H1 (cell line): ENCODE data around the gene COL4A2. TPM values are rescaled to one million over a fixed set of nuclear protein-coding genes. Genes with fewer than 3 reads are reported as not detected.

Source experiments
- CBX5 ChIP-seq: fragments of 300-800, 300-1000 bp; sonication (generic); IDR thresholded peaks from 2 replicates; pipeline ENCODE4 v1.7.1; 2016; ENCODE audit warnings: antibody characterized with exemption, low read length, low read depth
- CEBPB ChIP-seq: IDR thresholded peaks from 2 replicates; pipeline ENCODE4 v1.6.1; 2012; ENCODE audit warnings: low read depth, low read length
- CHD1 ChIP-seq: IDR thresholded peaks from 2 replicates; pipeline ENCODE4 v1.6.1; 2012; ENCODE audit warnings: low read depth, low read length, improper control_type of control experiment
- EP300 ChIP-seq, 2 experiments: IDR thresholded peaks; 1 replicate in 1 of 2; 2 replicates in 1 of 2; pipeline ENCODE4 v1.6.1; 2011 to 2012; ENCODE audit warnings: low read depth in 2 of 2, low read length in 2 of 2, mild to moderate bottlenecking in 2 of 2, borderline replicate concordance in 1 of 2, inconsistent platforms in 1 of 2, moderate library complexity in 1 of 2
- JUN ChIP-seq: IDR thresholded peaks from 2 replicates; pipeline ENCODE4 v1.6.1; 2011; ENCODE audit warnings: low read depth, mild to moderate bottlenecking, improper control_type of control experiment, low read length
- SIRT6 ChIP-seq: IDR thresholded peaks from one replicate; pipeline ENCODE4 v1.7.1; 2012; ENCODE audit warnings: low read length, inconsistent platforms
- polyA plus RNA-seq, 7 experiments: library from polyadenylated mRNA; depleted of rRNA in 3 of 7; stranded (reverse) in 5 of 7; unstranded in 2 of 7; fragments of >200 nt in 5 of 7; fragments of 200-250 nt in 2 of 7; gene quantifications; 1 replicate in 5 of 7; 2 replicates in 1 of 7; 4 replicates in 1 of 7; pipeline versions ENCODE4 v1.2.1 to v1.2.3, GENCODE V29; 2011 to 2013; ENCODE audit warnings: missing spikeins in 2 of 7, mixed read lengths in 2 of 7
- total RNA-seq: library from RNA; stranded (reverse); fragmentation: NEBNext Ultra II Directional; extraction: Animal tissue kit (Norgen Biotek cat#: 25700); gene quantifications from 2 replicates; pipeline ENCODE4 v1.2.1, GENCODE V29; 2021
- TF ChIP-seq, protein P1 (sequence below): IDR thresholded peaks from 2 replicates; pipeline ENCODE4 v1.6.1; 2012; ENCODE audit warnings: inconsistent platforms
- TF ChIP-seq, protein P2 (sequence below): IDR thresholded peaks from 2 replicates; pipeline ENCODE4 v1.6.1; 2011; ENCODE audit warnings: low read depth, mild to moderate bottlenecking, low read length; ENCODE audit not compliant: insufficient read depth
- TF ChIP-seq, protein P3 (sequence below): fragments of 300-600 bp; sonication (generic); IDR thresholded peaks from 2 replicates; pipeline ENCODE4 v1.7.1; 2012; ENCODE audit warnings: low read length, moderate library complexity, mild to moderate bottlenecking, inconsistent platforms; ENCODE audit not compliant: insufficient replicate concordance

The COL4A2 gene
- total and polyA plus RNA-seq, 2 of the 8 experiments (the other 6 are each of a cell fraction or from before 2014, with no cell fraction given): 80.4 to 87.3 TPM

DNA sequence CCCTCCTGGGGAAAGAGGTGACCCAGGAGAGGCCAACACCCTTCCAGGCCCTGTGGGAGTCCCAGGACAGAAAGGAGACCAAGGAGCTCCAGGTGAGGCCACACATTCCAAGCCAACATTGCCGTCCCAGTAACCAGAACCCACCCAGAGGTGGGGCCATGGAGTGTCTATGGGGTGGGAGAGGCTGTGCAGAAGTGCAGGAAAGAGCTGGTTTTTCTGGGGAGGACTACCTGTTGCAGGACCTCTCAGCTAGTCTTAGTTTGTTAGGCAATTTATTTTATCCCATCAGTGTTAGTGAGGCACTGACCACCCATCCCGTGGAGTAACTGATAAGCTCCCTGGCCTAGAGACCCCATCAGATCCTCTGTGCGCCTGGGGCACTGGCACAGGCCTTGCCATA lies 188.3 kb downstream of the COL4A2 start (continued):
- TF ChIP-seq, protein P1, sequence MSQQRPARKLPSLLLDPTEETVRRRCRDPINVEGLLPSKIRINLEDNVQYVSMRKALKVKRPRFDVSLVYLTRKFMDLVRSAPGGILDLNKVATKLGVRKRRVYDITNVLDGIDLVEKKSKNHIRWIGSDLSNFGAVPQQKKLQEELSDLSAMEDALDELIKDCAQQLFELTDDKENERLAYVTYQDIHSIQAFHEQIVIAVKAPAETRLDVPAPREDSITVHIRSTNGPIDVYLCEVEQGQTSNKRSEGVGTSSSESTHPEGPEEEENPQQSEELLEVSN: no peak
- TF ChIP-seq CHD1 (no peak), CBX5 (no peak), CEBPB (no peak), SIRT6 (no peak), JUN (no peak), EP300 (IDR thresholded peaks at IDR 0.05; ENCODE audit: borderline replicate concordance in 1 of 2, low read depth in 2 of 2, low read length in 2 of 2) (no peak)
- TF ChIP-seq, protein P2, sequence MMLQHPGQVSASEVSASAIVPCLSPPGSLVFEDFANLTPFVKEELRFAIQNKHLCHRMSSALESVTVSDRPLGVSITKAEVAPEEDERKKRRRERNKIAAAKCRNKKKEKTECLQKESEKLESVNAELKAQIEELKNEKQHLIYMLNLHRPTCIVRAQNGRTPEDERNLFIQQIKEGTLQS: no peak
- TF ChIP-seq, protein P3, sequence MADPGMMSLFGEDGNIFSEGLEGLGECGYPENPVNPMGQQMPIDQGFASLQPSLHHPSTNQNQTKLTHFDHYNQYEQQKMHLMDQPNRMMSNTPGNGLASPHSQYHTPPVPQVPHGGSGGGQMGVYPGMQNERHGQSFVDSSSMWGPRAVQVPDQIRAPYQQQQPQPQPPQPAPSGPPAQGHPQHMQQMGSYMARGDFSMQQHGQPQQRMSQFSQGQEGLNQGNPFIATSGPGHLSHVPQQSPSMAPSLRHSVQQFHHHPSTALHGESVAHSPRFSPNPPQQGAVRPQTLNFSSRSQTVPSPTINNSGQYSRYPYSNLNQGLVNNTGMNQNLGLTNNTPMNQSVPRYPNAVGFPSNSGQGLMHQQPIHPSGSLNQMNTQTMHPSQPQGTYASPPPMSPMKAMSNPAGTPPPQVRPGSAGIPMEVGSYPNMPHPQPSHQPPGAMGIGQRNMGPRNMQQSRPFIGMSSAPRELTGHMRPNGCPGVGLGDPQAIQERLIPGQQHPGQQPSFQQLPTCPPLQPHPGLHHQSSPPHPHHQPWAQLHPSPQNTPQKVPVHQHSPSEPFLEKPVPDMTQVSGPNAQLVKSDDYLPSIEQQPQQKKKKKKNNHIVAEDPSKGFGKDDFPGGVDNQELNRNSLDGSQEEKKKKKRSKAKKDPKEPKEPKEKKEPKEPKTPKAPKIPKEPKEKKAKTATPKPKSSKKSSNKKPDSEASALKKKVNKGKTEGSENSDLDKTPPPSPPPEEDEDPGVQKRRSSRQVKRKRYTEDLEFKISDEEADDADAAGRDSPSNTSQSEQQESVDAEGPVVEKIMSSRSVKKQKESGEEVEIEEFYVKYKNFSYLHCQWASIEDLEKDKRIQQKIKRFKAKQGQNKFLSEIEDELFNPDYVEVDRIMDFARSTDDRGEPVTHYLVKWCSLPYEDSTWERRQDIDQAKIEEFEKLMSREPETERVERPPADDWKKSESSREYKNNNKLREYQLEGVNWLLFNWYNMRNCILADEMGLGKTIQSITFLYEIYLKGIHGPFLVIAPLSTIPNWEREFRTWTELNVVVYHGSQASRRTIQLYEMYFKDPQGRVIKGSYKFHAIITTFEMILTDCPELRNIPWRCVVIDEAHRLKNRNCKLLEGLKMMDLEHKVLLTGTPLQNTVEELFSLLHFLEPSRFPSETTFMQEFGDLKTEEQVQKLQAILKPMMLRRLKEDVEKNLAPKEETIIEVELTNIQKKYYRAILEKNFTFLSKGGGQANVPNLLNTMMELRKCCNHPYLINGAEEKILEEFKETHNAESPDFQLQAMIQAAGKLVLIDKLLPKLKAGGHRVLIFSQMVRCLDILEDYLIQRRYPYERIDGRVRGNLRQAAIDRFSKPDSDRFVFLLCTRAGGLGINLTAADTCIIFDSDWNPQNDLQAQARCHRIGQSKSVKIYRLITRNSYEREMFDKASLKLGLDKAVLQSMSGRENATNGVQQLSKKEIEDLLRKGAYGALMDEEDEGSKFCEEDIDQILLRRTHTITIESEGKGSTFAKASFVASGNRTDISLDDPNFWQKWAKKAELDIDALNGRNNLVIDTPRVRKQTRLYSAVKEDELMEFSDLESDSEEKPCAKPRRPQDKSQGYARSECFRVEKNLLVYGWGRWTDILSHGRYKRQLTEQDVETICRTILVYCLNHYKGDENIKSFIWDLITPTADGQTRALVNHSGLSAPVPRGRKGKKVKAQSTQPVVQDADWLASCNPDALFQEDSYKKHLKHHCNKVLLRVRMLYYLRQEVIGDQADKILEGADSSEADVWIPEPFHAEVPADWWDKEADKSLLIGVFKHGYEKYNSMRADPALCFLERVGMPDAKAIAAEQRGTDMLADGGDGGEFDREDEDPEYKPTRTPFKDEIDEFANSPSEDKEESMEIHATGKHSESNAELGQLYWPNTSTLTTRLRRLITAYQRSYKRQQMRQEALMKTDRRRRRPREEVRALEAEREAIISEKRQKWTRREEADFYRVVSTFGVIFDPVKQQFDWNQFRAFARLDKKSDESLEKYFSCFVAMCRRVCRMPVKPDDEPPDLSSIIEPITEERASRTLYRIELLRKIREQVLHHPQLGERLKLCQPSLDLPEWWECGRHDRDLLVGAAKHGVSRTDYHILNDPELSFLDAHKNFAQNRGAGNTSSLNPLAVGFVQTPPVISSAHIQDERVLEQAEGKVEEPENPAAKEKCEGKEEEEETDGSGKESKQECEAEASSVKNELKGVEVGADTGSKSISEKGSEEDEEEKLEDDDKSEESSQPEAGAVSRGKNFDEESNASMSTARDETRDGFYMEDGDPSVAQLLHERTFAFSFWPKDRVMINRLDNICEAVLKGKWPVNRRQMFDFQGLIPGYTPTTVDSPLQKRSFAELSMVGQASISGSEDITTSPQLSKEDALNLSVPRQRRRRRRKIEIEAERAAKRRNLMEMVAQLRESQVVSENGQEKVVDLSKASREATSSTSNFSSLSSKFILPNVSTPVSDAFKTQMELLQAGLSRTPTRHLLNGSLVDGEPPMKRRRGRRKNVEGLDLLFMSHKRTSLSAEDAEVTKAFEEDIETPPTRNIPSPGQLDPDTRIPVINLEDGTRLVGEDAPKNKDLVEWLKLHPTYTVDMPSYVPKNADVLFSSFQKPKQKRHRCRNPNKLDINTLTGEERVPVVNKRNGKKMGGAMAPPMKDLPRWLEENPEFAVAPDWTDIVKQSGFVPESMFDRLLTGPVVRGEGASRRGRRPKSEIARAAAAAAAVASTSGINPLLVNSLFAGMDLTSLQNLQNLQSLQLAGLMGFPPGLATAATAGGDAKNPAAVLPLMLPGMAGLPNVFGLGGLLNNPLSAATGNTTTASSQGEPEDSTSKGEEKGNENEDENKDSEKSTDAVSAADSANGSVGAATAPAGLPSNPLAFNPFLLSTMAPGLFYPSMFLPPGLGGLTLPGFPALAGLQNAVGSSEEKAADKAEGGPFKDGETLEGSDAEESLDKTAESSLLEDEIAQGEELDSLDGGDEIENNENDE: no peak
